SK-N-MC (cell line): ENCODE data around the gene KLHDC9.

Source experiments
- EZH2 ChIP-seq: fragments of 200-600 bp; sonication (generic); IDR thresholded peaks from one replicate; pipeline ENCODE4 v1.6.1; 2017; ENCODE audit warnings: antibody characterized with exemption
- FOXP2 ChIP-seq: optimal IDR thresholded peaks from 2 replicates; pipeline ENCODE3; 2011; ENCODE audit warnings: mild to moderate bottlenecking, moderate library complexity; ENCODE audit not compliant: insufficient read depth; ENCODE audit errors: extremely low read length, control extremely low read depth
- POLR2AphosphoS5 ChIP-seq: IDR thresholded peaks from 2 replicates; pipeline ENCODE4 v1.6.1; 2012; ENCODE audit warnings: mild to moderate bottlenecking, low read depth, low read length, borderline replicate concordance

DNA sequence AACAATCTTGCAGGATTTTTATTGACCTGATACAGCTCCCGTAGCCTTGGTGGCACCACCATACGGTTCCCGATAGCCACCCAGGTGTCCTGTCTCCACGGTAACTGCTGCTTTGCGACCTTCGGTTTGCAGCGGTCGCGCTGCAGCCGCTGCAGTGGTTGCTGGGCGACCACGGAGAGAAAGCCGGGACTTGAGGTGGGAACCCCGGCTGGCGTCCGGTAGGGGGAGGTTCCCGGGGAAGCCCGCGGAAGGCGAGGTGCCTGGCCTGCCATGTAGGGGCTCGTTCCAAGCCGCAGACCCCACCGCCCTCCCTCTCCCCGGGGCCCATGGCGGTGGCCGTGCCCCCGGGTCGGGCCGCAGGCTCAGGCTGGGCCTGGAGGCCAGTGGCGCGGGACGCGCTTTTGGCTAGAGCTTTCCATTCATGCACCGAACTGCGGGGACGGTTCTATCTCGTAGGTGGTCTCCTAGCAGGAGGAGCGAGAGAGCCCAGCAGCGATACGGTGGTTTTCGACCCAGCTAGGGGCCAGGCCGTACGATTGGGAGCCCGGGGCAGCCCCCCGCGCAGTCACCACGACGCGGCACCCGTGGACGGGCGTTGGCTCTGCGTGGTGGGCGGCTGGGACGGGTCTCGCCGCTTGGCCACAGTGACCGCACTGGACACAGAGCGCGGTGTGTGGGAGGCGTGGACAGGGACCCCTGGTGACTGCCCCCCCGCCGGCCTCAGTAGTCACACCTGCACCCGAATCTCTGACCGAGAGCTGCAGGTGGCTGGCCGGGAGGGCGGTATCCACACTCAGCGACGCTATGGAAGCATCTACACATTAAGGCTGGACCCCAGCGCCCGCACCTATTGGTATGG, at the start of gene KLHDC9:
- TF ChIP-seq POLR2AphosphoS5 (no peak), EZH2 (no peak), FOXP2 (no peak)
